ENCODE results near the gene CCDC192.

The CCDC192 gene

DNA sequence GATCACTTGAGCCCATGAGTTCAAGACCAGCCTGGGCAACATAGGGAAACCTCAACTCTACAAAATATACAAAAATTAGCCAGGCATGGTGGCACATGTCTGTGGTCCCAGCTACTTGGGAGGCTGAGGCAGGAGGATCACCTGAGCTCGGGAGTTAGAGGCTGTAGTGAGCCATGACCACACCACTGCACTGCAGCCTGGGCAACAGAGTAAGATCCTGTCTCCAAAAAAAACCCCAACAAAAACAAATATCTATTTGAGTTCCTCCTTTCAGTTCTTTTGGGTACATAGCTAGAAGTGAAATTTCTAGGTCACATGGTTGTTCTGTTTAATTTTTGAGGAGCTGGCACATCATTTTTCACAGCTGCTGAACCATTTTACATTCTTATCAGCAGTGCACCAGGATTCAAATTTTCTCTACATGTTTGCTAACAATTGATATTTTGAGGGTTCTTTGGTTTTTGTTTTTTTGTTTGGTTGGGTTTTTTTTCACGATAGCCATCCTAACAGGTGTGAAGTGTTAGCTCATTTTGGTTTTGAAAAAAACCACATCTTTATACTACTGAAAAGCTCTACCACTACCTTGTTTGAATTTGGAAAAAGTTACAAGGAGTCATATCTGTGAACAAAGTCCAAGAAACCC is 203.5 kb downstream of the CCDC192 start:
- no peak overlapping the region for H3K4me3 ChIP-seq (ENCODE audit: low read length)
- no peak overlapping the region for H2AFZ ChIP-seq (ENCODE audit: low read depth, low read length)
- H3K36me3 ChIP-seq (ENCODE audit: insufficient read depth, low read length) = no peaks in the 10 kb centered on the region
- H3K4me1 ChIP-seq (ENCODE audit: insufficient read depth, low read length) = no peaks in the 10 kb centered on the region
- H3K27me3 ChIP-seq (ENCODE audit: insufficient read depth, low read length) = no peaks in the 10 kb centered on the region
- H3K9me3 ChIP-seq (ENCODE audit: low read length) = no peaks in the 10 kb centered on the region

DNA sequence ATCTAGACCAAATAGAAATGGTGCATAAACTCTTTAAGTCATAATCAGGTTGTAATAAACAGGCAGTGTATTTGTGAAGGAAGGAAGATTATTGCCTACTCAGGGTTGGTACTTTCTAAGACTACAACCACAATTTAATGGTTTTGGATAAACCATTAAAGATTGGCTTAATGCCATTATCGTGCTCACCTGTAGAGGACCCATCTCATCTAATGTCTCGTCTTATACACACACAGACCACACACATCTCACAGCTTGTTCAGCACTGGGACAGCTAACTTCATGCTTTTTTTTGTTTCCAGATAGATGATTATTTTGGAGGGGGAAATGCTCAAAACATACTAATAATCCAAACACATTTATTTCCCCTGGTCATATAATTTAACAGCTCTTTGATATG is 204.7 kb downstream of the CCDC192 start:
- no peaks in the 10 kb centered on the region for H3K4me1 ChIP-seq (ENCODE audit: insufficient read depth, low read length)
- no peaks in the 10 kb centered on the region for H3K9me3 ChIP-seq (ENCODE audit: low read length)
- H3K36me3 ChIP-seq (ENCODE audit: insufficient read depth, low read length) = no peaks in the 10 kb centered on the region
- H2AFZ ChIP-seq (ENCODE audit: low read depth, low read length) = no peak overlapping the region
- H3K27me3 ChIP-seq (ENCODE audit: insufficient read depth, low read length) = no peaks in the 10 kb centered on the region
- no peak overlapping the region for H3K4me3 ChIP-seq (ENCODE audit: low read length)

DNA sequence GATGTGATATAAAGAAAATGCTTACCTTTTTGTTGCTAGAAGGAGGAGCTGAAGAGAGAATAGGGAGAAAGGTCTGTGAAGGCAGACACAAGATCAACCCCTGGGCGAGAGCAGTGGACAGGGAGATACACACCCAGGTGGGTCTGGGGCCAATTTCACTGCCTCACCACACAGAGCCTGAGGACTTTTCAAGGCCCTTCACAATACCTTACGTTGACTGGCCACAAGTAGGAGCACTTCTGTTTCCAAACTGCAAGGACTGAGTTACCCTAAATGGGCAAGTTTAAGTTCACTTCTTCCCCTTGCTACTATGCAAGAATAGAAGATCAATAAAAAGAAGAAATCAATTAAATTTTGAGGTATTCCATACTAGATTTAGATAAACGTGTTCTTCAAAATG is 205.9 kb downstream of the CCDC192 start:
- H3K27me3 ChIP-seq (ENCODE audit: insufficient read depth, low read length) = no peaks in the 10 kb centered on the region
- no peaks in the 10 kb centered on the region for H3K4me1 ChIP-seq (ENCODE audit: insufficient read depth, low read length)
- no peaks in the 10 kb centered on the region for H3K9me3 ChIP-seq (ENCODE audit: low read length)
- H3K36me3 ChIP-seq (ENCODE audit: insufficient read depth, low read length) = no peaks in the 10 kb centered on the region
- H2AFZ ChIP-seq (ENCODE audit: low read depth, low read length) = no peak overlapping the region
- H3K4me3 ChIP-seq (ENCODE audit: low read length) = no peak overlapping the region

DNA sequence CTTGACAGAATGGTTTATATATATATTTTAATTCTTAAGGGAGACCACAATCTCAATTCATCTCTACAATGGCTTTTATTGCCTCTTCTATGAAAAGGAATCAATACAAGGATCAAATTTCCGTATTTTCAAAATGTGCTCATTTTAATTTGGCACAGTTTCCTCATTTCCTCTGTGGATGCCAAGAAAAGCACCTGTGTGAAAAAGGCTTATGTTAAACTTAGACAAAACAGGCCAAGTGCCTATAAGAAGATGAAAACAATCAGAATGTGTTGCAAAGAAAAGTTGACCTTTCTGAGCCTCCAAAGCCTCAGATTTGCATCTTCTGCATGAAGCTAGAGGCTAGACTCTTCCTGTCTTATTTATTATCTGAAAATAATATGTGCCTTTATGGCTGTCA is 206.6 kb downstream of the CCDC192 start:
- Histone ChIP-seq H3K36me3 (ENCODE audit: insufficient read depth, low read length) (no peaks in the 10 kb centered on the region), H3K27me3 (ENCODE audit: insufficient read depth, low read length) (no peaks in the 10 kb centered on the region), H2AFZ (ENCODE audit: low read depth, low read length) (no peak overlapping the region), H3K4me3 (ENCODE audit: low read length) (no peak overlapping the region), H3K4me1 (ENCODE audit: insufficient read depth, low read length) (no peaks in the 10 kb centered on the region), H3K9me3 (ENCODE audit: low read length) (no peaks in the 10 kb centered on the region)

DNA sequence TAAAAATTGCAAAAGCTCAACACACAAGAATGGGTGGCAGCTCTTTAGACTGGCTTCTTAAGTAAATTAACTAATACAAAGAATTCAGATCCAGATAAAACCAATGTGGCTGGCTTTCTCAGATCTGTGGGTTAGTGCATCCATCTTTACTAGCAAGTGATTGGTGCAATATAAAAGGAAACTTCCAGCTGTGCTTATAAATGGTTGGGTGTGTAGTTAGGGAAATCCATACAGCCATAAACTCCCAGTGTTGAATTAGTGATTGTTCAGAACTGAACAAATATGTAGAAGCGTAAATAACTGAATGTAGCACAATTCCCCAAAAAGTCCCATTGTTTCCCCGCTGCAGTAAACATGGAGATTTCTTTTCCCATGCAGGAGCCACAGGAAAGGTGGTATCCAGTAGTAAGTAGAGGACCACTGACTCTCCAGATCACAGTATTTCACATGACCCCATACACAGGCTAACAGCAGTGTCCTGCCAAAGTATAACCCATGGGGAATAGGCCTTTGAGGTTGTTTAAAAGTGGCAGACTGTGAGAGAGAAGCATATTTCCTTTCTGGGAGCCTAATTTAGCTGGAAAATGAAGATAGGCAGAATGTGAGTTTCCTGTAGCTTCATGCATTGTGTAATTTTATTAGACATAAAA is 207.2 kb downstream of the CCDC192 start:
- Histone ChIP-seq H3K36me3 (ENCODE audit: insufficient read depth, low read length) (no peaks in the 10 kb centered on the region), H3K4me1 (ENCODE audit: insufficient read depth, low read length) (no peaks in the 10 kb centered on the region)

DNA sequence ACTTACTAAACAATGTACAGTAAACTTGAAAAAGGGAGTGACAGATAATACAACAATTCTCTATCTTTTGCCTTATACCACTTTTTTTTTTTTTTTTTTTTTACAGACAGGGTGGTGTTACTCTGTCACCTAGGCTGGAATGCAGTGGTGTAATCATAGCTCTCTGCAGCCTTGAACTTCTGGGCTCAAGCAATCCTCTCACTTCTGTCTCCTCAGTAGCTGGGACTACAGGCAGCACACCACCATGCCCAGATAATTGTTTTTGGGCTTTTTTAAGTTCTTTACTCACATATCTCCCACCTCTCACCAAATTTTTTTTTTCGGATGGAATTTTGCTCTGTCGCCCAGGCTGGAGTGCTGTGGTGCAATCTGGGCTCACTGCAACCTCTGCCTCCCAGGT is 208.4 kb downstream of the CCDC192 start:
- no peaks in the 10 kb centered on the region for H3K4me1 ChIP-seq (ENCODE audit: insufficient read depth, low read length)
- H2AFZ ChIP-seq (ENCODE audit: low read depth, low read length) = no peak overlapping the region
- no peaks in the 10 kb centered on the region for H3K36me3 ChIP-seq (ENCODE audit: insufficient read depth, low read length)
- H3K27me3 ChIP-seq (ENCODE audit: insufficient read depth, low read length) = no peaks in the 10 kb centered on the region
- H3K9me3 ChIP-seq (ENCODE audit: low read length) = no peaks in the 10 kb centered on the region
- H3K4me3 ChIP-seq (ENCODE audit: low read length) = no peak overlapping the region

More for the DNA sequence above, 207.2 kb downstream of the CCDC192 start:
- Histone ChIP-seq H3K4me3 (ENCODE audit: low read length) (no peak overlapping the region), H3K9me3 (ENCODE audit: low read length) (no peaks in the 10 kb centered on the region), H2AFZ (ENCODE audit: low read depth, low read length) (no peak overlapping the region), H3K27me3 (ENCODE audit: insufficient read depth, low read length) (no peaks in the 10 kb centered on the region)

DNA sequence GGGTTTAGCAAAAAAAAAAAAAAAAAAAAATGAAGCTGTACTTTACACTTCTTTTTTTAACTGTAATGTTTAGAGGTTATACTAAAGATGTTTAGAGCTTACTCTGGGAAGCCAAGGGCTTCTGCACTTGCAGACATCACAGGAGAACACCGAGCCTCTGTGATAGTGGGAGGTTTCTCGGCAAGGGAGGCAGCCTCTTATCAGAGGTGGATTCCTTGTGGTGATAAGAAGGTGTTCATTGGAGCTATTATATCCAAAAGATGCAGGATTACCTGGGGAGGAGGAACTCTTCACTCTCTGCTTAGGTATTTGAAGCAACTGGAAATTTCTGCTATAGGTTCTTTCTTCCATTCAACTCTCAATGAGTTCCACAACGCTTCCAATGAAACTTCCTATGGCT is 209.2 kb downstream of the CCDC192 start:
- no peaks in the 10 kb centered on the region for H3K27me3 ChIP-seq (ENCODE audit: insufficient read depth, low read length)
- H3K36me3 ChIP-seq (ENCODE audit: insufficient read depth, low read length) = no peaks in the 10 kb centered on the region
- no peak overlapping the region for H2AFZ ChIP-seq (ENCODE audit: low read depth, low read length)
- H3K4me1 ChIP-seq (ENCODE audit: insufficient read depth, low read length) = no peaks in the 10 kb centered on the region
- no peaks in the 10 kb centered on the region for H3K9me3 ChIP-seq (ENCODE audit: low read length)
- no peak overlapping the region for H3K4me3 ChIP-seq (ENCODE audit: low read length)

DNA sequence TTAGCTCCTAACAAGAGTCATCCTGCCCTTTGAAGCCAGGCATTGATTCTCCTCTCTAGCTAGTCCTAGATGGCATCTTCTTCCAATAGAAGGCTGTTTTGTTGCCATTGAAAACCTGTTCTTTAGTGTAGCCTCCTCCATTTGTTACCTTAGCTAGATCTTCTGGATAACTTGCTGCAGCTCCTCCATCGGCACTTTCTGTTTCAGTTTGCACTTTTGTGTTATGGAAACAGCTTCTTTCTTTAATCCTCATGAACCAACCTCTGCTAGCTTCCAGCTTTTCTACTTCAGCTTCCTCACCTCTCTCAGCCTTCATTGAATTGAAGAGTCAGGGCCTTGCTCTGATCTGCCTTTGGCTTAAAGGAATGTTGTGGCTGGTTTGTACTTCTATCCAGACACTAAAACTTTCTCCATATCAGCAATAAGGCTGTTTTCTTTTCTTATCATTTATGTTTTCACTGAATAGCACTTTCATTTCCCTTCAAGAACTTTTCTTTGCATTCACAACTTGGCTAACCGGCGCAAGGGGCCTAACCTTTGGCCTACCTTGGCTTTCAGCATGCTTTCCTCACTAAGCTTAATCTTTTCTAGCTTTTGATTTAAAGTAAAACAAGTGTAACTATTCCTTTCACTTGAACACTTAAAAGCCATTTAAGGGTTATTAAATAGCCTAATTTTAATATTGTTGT is 213.8 kb downstream of the CCDC192 start:
- H3K9me3 ChIP-seq (ENCODE audit: low read length) = no peaks in the 10 kb centered on the region
- no peaks in the 10 kb centered on the region for H3K4me1 ChIP-seq (ENCODE audit: insufficient read depth, low read length)
- no peak overlapping the region for H2AFZ ChIP-seq (ENCODE audit: low read depth, low read length)
- H3K4me3 ChIP-seq (ENCODE audit: low read length) = no peak overlapping the region
- no peaks in the 10 kb centered on the region for H3K27me3 ChIP-seq (ENCODE audit: insufficient read depth, low read length)
- H3K36me3 ChIP-seq (ENCODE audit: insufficient read depth, low read length) = no peaks in the 10 kb centered on the region

DNA sequence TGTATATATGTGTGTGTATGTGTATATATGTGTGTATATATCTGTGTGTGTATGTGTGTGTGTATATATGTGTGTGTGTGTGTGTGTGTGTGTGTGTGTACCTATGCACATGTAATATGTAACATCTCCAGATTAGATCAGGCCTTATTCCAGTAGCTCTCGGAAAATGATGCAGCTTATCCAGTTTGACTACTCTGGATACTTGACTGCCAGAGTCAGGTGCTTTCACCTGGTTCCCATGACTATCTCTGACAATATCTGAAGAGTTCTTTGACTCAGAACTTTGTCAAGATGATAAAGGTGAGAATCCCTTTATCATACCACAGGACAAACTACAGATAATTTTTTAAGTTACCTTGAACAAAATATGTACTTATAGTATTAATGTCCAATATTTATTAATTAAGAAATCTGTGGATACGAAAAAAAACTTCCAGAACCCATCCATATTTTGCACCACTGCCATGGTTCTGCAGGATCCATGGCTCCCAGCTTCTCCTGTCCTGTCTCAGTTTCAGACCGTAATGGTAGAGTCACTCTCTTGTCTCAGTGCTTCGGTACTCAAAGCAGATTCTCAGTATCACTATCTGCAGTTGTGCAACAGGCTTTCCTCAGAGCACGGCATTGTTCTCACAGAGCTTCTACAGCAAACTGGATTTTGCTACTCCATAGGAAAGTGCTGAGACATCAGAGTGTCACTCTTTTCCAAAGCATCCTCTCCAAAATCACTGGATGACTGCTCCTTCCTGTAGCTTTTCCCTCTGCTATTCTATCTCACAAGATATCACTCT is 216.0 kb downstream of the CCDC192 start:
- no peaks in the 10 kb centered on the region for H3K9me3 ChIP-seq (ENCODE audit: low read length)
- no peak overlapping the region for H2AFZ ChIP-seq (ENCODE audit: low read depth, low read length)

DNA sequence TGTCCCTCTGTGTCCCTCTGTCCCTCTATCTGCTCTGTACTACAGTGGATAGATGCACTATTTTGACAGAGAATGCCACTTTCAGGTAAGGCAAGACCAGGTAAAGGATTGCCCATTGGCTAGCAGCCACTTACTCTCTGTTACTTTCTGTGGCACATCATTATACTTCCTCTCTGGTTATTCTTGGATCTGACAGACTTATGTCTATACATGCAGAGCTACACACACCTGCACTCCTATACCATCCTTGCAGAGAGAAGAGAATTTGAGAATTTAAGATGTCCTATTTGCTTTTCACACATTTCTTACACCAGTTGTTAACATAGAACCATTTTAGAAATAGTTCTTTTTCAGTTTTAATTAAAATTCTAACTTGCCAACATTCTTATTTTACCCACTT is 216.6 kb downstream of the CCDC192 start:
- no peaks in the 10 kb centered on the region for H3K4me1 ChIP-seq (ENCODE audit: insufficient read depth, low read length)
- H3K27me3 ChIP-seq (ENCODE audit: insufficient read depth, low read length) = no peaks in the 10 kb centered on the region
- H3K4me3 ChIP-seq (ENCODE audit: low read length) = no peak overlapping the region
- no peaks in the 10 kb centered on the region for H3K9me3 ChIP-seq (ENCODE audit: low read length)
- no peak overlapping the region for H2AFZ ChIP-seq (ENCODE audit: low read depth, low read length)
- H3K36me3 ChIP-seq (ENCODE audit: insufficient read depth, low read length) = no peaks in the 10 kb centered on the region

More for the DNA sequence above, 216.0 kb downstream of the CCDC192 start:
- Histone ChIP-seq H3K4me3 (ENCODE audit: low read length) (no peak overlapping the region), H3K27me3 (ENCODE audit: insufficient read depth, low read length) (no peaks in the 10 kb centered on the region), H3K36me3 (ENCODE audit: insufficient read depth, low read length) (no peaks in the 10 kb centered on the region), H3K4me1 (ENCODE audit: insufficient read depth, low read length) (no peaks in the 10 kb centered on the region)

DNA sequence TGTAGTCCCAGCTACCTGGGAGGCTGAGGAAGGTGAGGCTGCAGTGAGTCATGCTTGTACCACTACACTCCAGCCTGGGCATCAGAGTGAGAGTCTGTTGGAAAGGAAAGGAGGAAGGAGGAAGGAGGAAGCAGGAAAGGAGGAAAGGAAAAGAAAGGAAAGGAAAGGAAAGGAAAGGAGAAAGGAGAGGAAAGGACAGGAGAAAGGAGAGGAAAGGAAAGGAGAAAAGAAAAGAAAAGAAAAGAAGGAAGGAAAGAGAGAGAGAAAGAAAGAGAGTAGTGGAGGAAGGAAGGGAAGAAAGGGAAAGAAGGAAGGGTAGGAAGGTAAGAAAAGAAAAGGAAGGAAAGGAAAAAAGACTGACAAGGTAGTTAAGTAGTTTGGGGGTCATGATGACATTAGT is 217.7 kb downstream of the CCDC192 start:
- Histone ChIP-seq H3K9me3 (ENCODE audit: low read length) (no peaks in the 10 kb centered on the region), H2AFZ (ENCODE audit: low read depth, low read length) (no peak overlapping the region), H3K4me3 (ENCODE audit: low read length) (no peak overlapping the region), H3K27me3 (ENCODE audit: insufficient read depth, low read length) (no peaks in the 10 kb centered on the region), H3K36me3 (ENCODE audit: insufficient read depth, low read length) (no peaks in the 10 kb centered on the region), H3K4me1 (ENCODE audit: insufficient read depth, low read length) (no peaks in the 10 kb centered on the region)

DNA sequence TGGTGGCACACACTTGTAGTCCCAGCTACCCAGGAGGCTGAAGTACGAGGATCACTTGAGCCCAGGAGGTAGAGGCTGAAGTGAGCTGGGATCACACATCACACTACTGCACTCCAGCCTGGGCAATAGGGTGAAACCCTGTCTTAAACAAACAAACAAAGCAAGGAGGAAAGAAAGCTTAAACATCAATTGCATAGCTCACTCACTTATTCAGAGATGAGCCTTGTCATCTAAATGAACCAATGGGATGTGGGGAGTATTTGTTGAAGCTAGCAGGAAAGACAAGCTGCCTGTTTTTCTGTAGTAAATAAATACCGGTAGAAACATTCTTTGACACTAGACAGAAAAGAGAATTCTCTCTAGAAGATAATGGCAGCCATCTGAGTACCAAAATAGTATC is 219.4 kb downstream of the CCDC192 start:
- no peak overlapping the region for H2AFZ ChIP-seq (ENCODE audit: low read depth, low read length)
- no peaks in the 10 kb centered on the region for H3K9me3 ChIP-seq (ENCODE audit: low read length)
- H3K27me3 ChIP-seq (ENCODE audit: insufficient read depth, low read length) = no peaks in the 10 kb centered on the region
- H3K4me1 ChIP-seq (ENCODE audit: insufficient read depth, low read length) = no peaks in the 10 kb centered on the region
- no peak overlapping the region for H3K4me3 ChIP-seq (ENCODE audit: low read length)
- H3K36me3 ChIP-seq (ENCODE audit: insufficient read depth, low read length) = no peaks in the 10 kb centered on the region
